22Rv1 (cell line): ENCODE data around the gene CMPK2.
A peak's percentile ranks its signal among the peaks of the same experiment; 100 is the strongest.
"Not testable (repeated sequence)": the region's sequence is repeated elsewhere in the genome, so short reads cannot be mapped to it uniquely, and the experiment has no call there.

Experiments
- H3K27ac ChIP-seq: fragments of 450-650 bp; 2 replicates; pipeline ENCODE4 v1.5.1; 2017
- ZFX ChIP-seq: fragments of 450-650 bp; IDR thresholded peaks from 2 replicates; pipeline ENCODE4 v1.6.1; 2017; ENCODE audit warnings: antibody characterized with exemption, borderline replicate concordance
- TF ChIP-seq, protein P1 (sequence below): fragments of 450-650 bp; IDR thresholded peaks from 2 replicates; pipeline ENCODE4 v1.5.1; 2017; ENCODE audit warnings: mild to moderate bottlenecking

The CMPK2 gene

DNA sequence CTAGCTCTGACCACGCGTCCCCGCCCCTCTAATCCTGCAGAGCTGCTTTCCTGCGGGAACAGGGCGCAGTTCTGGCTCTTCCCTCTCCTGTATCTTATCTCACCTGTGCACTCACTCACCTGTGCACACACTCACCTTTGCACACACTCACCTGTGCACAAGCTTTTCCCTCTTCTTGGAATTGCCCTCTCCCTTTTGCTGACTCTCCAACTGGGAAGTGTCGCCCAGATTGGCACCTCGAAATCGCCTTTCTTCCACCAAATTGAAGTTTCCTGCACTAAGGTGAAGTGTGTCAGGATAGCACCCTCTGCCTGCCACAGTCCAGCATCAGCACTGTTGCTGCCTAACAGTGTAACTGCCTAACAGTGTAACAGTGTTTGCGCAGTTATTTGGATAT, 566 bp upstream of the CMPK2 start:
- no peak for TF ChIP-seq ZFX
- TF ChIP-seq, protein P1, sequence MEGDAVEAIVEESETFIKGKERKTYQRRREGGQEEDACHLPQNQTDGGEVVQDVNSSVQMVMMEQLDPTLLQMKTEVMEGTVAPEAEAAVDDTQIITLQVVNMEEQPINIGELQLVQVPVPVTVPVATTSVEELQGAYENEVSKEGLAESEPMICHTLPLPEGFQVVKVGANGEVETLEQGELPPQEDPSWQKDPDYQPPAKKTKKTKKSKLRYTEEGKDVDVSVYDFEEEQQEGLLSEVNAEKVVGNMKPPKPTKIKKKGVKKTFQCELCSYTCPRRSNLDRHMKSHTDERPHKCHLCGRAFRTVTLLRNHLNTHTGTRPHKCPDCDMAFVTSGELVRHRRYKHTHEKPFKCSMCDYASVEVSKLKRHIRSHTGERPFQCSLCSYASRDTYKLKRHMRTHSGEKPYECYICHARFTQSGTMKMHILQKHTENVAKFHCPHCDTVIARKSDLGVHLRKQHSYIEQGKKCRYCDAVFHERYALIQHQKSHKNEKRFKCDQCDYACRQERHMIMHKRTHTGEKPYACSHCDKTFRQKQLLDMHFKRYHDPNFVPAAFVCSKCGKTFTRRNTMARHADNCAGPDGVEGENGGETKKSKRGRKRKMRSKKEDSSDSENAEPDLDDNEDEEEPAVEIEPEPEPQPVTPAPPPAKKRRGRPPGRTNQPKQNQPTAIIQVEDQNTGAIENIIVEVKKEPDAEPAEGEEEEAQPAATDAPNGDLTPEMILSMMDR = peak; percentile 77
- peak overlapping the region; percentile 58 for H3K27ac ChIP-seq

- H3K27ac ChIP-seq = peak overlapping the region; percentile 58
- no peak for TF ChIP-seq ZFX
- TF ChIP-seq, protein P1 = no peak
These were observed 773 bp downstream of the CMPK2 start for GRCh38 chr2:6864923-6865345.

DNA sequence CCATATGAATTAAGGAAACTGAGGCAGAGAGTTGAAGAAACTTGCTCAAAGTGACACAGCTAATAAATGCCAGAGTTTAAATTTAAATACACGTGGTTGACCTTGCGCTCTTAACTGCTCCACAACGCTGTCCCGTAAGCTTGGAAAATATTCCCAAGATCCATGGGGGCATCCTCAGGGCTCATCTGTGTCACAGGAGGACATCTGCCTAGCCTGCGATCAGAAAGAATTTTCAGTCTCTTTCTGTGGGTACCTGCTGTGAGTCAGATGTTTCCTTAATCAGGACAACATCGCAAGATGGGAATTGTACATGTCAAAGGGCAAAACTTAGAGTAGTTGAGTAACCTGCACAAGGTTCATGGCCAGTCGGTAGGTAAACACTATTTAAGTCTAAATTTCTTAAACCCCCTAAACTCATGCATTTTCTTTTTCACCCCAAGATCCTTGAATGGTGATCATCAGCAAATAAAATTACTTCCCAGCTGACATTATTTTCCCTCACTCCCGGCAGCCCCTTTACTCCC, 1.4 kb downstream of the CMPK2 start:
- TF ChIP-seq, protein P1 = no peak
- TF ChIP-seq ZFX = no peak
- H3K27ac ChIP-seq = no peak overlapping the region

GRCh38 chr2:6863792-6864191, 1.9 kb downstream of the CMPK2 start:
- no peak for TF ChIP-seq ZFX
- TF ChIP-seq, protein P1 = no peak
- H3K27ac ChIP-seq = no peak overlapping the region

DNA sequence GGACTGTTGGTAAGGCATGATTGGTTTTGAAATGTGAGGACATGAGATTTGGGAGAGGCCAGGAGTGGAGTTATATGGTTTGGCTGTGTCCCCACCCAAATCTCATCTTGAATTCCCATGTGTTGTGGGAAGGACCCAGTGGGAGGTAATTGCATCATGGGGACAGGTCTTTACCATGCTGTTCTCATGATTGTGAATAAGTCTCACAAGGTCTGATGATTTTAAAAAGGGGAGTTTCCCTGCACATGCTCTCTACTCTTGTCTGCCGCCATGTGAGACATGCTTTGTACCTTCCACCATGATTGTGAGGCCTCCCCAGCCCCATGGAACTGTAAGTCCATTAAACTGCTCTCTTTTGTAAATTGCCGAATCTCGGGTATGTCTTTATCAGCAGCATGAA, 5.4 kb downstream of the CMPK2 start:
- TF ChIP-seq, protein P1 = no peak
- TF ChIP-seq ZFX = no peak
- no peak overlapping the region for H3K27ac ChIP-seq

DNA sequence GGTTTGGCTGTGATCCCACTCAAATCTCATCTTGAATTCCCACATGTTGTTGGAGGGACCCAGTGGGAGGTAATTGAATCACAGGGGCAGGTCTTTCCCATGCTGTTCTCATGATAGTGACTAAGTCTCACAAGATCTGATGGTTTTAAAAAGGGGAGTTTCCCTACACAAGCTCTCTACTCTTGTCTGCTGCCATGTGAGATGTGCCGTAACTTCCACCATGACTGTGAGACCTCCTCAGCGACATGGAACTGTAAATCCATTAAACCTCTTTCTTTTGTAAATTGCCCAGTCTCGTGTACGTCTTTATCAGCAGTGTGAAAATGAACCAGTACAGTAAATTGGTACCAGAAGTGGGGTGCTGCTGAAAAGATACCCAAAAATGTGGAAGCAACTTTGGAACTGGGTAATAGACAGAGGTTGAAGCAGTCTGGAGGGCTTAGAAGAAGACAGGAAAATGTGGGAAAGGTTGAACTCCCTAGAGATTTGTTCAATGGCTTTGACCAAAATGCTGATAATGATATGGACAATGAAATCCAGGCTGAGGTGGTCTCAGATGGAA, 7.2 kb downstream of the CMPK2 start:
- H3K27ac ChIP-seq = not testable (repeated sequence)

DNA sequence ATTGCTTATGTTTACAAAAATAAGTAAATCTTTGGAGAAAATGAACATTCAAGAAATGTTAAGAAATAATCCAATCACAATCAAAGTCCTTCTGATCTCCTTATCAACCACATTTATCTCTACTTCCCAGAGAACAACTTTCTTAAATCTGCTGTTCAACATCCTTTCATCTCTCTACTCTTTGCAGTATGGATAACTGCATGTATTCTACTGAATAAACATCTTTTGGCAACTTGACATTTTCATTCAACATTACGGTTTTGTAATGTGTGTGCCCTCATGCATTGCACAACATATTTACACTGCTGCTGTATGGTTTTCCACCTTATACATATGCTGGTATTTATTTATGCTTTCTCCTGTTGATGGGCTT, 9.2 kb downstream of the CMPK2 start:
- TF ChIP-seq ZFX = no peak
- TF ChIP-seq, protein P1 = no peak
- H3K27ac ChIP-seq = no peak overlapping the region
